GM19468 (cell line): ENCODE results near the gene UPP1.
"Not testable (repeated sequence)": the region's sequence is repeated elsewhere in the genome, so short reads cannot be mapped to it uniquely, and the experiment has no call there.

Source experiments
- ATAC-seq: cut with Tn5 transposase; IDR thresholded peaks from one replicate; pipeline ENCODE4 v1.9.1; 2021; ENCODE audit warnings: mild to moderate bottlenecking, moderate library complexity, moderate number of reproducible peaks; ENCODE audit not compliant: unreplicated experiment; ENCODE audit errors: extremely low read depth

UPP1 gene

DNA sequence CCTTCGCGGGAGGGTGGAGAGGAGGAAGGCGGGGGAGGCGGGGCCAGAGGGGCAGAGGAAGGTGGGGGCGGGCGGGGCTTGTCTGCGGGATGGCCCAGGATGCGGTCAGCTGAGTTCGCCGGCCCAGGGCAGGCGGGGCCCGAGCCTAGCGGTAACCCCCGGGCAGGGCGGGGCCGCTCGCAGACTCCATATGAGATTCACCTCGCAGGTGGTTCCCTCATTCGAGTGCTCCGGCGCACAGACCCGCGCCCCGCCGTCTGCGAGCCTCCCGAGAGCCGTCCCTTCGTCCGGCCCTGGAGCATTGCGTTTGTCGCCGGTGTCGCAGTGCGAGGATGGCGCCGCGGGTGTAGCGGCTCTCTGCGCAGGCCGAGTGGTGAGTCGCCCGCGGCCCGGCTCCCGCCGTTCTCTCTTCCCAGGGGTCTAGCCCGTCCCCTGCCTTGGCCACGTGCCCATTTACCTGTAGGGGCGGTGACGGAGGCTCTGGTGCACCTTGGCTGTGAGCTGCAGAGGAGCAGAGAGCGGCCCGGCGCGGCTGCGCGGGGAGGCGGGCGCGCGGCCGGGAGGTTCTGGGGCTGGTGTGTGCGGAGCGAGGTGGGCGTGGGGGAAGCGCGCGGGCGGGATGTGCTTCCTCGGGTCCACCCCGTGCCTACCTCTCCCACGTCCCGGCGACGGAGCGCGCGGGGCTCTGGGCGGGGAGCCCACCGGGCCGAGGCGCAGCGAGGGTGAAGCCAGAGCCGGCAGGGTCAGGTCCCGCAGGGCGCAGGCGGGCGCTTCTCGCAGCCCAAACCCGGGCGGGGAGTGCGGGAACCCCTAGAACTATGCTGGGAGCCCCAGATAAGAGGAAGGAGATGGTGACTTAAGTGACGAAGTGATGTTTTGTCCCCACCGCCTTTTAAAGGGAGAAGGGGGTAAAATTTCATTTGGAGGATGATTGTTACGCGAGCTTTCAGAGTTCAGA, at the start of gene UPP1:
UPP1 (plus strand) TSS at position 220 of the 958 bp plus-strand sequence. CDS start 5,519 bp downstream, outside the sequence.
- ATAC-seq = peak; percentile 21

DNA sequence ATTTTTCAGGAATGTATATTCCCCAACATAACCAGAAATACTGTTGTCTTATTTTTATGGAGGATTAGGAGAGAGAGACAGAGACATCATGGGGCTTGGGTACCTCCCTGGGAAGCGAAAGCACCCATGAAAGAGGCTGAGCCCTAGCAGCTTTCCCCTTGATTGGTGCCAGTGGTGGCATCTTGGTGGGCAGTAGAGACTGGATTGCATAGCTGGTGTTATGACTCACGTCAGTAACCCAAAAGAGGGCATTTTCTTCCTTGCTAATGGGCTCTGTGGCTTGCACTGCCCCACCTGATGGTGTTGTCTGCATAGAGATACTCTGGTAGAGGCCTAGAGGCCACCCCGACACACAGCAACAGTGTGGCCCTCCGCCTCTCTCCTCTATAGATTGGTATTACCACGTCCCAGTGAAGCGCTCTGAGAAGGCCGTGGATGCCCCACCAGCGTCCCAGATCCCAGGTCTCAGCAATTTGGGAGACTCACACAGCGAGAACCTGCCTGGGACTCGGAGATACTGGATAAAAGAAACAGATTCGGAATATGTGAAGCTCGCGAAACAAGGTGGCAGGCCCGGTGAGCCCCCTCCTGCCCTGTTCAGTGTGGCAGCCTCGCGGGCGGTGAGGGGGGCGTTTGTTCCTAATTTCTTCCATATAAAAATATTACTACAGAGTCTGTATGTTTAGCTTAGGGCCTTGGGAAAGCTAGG, 48.0 kb upstream of the UPP1 start:
- ATAC-seq = no peak

DNA sequence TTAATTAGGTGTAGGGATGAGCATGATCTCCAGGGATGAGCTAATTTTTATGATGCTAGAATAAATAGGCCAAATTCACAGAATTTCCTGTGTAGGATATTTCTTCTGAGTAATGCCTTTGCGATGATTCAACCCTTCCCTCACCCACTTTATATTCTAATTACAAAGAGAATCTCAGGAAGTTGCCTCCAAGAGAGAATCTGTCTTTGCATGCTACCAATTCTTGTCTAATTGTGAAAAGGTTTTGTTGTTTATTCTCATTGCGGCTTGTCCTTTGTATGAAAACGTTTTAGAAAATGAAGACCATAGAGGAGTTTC, 47.5 kb upstream of the UPP1 start:
- ATAC-seq = no peak

DNA sequence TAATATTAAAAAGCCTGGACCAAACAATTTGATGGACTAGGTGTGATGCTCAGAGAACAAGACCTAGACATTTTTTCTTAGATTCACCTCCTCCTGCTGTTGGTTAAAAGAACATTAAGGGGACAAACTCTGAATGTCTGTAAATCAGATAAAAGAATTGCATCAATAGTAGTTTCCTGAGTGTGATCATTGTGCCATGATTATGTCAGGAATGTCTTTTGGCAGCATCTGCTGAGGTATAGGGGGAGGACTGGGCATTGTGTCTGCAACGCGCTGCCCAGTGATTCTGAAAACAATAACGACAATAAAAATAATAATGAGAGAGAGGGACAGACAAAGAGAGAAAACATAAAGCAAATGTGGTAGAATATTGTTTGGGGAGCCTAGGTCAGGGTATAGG, 46.8 kb upstream of the UPP1 start:
- no peak for ATAC-seq

DNA sequence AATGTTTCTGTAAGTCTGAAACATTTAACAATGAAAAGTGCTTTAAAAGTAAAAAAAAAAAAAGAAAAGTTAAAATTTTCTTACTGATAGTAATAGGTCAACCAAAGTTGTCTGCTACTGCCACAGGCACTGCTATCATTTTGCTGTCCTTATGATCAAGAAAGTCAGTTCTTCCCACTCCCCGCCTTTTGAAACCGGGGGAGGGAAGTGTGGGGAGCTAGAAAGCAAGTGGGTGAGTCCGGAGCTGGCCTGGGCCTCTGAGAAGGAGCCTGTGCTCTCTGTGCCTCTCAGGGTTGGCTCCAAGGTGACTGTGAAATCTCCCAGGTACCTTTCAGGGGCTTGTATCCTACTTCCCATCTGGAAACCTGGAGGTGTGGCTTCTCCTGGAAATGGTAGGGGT, 46.4 kb upstream of the UPP1 start:
- no peak for ATAC-seq

DNA sequence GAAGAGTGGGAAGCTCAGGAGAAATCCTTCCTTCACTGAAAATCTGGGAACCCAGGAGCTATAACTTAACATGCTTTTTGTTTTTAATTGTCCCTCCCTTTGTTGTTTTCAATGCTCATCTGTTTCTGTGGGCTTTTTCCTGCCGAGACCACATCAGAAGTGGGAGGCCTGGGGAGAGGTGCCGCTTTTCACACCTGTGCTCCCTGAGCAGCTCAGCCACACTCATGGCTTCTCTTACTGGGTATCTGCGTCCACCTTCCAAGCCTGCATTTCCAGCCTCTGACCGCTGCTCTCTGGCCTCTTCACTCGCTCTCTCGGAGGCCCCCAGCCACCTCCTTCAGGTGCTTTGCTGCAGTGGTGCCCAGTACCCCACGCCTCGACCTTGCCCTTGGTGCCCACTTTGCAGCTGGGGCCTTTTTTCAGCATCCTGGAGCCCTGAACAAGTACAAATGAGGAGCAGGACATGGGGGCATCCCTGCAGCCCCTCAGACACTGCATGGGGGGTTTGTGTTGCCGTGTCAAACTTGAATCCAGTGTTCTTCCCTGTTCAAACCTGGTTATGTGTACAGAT, 43.8 kb upstream of the UPP1 start:
- no peak for ATAC-seq

DNA sequence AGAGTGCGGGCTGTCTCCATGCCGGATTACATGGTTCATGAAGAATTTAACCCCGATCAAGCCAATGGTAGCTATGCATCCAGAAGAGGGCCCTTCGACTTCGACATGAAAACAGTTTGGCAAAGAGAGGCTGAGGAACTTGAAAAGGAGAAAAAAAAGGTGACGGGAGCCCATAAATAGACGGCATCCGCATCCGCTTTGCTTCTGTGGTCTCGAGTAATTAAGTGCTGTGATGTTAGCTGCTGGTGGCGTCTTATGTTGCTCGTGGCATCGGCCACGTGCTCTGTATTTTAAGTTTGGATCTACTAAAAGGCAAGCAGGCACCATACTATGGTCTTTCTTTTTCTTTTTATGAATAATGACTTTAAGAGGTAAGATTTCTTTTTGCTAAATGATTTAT, 42.6 kb upstream of the UPP1 start:
- ATAC-seq = no peak

DNA sequence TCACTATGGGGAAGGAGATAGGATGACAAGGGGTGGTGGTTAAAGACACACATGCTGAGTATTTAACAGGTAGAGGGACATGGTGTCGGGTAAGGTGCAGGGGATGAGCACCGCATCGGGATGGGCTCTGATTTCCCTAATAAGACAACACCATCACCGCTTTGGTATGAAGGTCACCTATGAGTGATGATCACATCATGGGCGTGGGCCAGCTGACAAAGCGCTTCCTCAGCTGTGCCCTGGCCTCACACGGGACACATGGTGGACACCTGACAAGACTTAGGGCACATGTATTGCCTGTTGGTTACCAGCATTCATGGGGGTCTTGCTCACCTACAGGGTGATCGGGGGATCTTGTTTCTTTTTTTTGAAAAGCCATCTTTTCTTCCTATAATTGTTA, 41.0 kb upstream of the UPP1 start:
- ATAC-seq = no peak

DNA sequence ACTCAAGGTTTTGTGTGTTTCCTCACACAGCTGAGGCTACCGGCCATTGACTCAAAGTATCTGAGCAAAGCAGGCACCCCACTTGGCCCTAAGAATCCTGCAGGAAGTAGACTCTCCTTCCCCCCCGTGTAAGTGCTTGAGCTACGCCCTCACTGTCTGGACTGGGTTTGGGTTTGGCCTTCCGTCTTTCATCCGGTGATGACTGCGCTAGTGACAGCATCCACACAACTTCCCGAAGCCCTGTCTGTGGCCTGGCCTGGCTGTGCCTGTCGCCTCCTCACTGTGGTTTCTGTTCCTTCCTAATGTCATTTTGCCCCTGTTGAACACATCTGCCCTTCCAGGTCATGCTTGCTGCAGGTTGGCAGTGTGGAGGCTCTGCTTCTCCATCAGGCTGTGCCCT, 39.2 kb upstream of the UPP1 start:
- no peak for ATAC-seq

DNA sequence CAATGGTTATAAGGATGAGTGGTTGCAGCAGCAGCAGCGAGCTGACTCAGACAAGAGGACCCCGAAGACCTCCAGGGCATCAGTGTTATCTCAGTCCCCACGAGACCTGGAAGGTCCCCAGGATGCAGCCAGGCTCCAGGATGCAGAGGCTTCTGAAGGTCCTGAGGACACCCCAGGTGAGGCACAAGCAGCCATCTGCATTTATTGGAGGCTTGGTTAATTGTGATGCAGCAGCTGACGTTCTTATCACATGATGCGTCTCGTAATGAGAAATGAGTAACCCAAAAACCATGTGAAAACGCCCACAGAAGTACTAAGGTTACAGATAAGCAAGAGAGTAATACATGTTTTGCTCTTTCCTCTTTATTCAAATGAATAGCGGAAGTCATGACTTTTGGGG, 36.3 kb upstream of the UPP1 start:
- ATAC-seq = no peak

DNA sequence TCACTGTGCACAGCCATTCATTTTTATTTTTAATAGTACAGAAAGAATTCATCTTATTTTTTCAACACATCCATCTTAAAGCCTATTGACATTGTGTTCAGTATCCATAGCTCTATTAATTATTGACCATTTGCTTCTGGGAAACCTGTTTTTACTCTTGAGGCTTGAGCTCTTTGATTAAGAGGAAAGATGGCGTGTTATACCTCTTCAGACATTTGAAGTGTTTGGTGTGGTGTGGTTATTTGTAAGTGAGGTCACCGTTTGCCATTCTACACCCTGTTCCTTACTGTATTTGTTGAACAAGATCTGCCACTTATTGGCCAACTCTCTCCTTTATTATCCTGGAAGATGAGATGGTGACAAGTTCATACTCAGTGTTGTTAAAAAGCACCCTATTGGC, 35.3 kb upstream of the UPP1 start:
- ATAC-seq = no peak

DNA sequence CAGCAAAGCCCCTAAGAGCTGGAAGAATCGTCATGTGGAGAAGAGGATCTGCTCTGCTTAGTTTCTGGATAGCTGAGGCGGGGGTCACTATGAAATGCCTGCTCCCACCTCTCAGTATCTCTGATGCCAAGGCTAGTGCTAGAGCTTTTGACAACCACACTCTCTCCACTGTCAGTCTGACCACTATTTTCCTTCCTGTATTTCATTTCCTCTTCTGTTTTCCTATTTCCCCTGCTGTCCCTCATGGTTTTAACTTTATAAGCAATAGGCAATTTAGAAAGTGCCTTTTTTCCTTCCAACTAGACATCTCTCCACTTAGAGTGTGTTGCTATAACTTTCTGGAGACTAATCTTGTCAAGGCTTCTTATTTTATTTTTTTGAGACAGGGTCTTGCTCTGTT, 30.1 kb upstream of the UPP1 start:
- ATAC-seq = no peak

DNA sequence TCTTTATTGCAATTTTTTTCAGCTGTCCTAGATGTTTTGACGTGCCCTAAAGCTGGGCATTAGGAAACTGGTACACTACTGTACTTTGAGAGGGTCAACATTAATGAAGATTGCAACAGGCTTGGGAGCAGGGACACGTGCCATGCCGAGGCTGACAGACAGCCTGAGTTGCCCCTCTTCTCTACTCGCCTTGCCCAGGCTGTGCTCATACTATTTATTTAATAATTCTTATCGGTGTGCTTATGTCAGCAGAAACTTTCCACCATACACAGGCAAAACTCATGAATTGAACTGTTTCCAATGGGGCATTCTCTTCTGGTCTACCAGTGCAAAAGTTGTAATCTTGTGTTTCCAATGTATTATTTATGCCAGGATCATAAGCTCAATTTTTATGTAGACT, 29.4 kb upstream of the UPP1 start:
- no peak for ATAC-seq

DNA sequence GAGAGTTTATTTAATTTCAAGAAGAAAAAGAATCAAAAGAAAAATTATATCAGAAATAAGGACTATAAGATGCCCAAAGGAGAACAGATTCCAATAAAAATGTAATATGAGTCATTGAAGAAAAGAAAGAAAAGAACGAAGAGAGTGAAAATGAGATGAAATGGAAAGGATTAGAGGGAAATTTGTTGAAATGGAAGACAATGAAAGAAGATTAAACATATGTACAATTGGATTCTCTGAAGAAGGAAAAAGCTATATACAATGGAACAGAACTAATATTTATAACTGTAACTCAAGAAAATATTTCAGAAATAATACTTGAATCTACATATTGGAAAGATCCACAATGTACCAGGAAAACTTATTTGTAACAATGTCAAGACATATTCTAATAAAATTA, 25.1 kb upstream of the UPP1 start:
- no peak for ATAC-seq

DNA sequence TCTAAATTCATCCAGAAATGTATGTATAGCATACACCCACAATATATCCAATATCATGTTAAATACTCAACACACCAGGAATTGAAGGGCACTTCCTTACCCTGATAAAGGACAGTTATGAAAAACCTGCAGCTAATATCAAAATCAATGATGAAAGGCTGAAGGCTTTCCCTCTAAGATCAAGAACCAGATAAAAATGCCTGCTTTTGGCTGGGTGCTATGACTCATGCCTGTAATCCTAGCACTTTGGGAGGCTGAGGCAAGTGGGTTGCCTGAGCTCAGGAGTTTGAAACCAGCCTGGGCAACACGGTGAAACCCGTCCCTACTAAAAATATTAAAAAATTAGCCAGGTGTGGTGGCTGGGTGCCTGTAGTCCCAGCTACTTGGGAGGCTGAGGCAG, 21.6 kb upstream of the UPP1 start:
- ATAC-seq = no peak

DNA sequence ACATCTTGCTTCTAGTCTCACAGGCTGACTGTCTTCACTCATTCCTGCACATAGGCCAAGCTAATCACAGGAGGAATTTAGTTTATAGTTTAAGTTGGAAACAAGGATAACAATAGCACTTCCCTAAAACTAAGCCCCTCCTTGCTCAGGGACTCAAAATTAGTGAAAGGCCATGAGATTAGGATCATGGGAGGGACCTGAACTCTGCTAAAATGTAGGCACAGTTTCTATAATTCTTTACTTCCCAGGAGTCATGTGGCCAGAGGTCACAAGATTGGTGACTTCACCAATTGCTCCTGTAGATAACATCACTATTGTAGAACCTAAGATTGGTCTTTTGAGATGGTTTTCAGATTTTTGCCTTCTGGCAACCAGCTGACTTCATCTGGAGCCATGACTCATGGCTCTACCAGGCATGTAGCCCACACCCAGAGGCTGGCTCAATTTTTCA, 14.8 kb upstream of the UPP1 start:
- ATAC-seq = no peak

DNA sequence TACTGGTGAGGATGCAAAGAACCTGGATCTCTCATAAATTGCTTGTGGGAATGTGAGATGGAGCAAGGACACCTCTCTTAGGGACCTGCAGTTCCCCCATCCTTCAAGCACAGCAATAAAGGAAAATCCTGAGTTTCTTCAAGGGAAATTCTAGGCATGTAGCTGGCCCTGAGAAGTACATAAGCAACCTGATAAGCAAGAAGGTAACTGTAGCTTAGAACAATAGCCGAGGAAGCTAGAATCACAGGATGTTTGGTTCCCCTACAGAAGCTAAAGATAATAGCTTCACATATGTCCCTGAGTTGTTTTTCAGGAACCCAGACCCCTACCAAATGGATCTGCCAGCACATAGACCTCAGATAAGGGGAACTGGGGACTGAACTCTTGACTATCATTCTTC, 11.6 kb upstream of the UPP1 start:
- no peak for ATAC-seq

DNA sequence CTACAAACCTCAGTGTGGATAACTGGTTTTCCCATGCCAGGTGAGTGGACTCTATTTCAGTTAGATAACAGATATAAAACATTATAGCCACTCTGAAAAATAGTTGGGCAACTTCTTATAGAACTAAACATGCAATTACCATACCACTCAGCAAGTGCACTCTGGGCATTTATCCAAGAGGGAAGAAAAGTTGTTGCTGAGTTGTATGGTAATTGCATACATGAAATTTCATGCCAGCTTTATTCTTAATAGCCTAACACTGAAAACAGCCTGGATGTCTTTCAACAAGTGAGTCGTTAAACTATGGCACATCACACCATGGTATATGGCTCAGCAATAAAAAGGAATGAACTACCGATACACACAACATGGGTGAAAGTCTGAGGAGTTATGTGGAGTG, 10.6 kb upstream of the UPP1 start:
- no peak for ATAC-seq

DNA sequence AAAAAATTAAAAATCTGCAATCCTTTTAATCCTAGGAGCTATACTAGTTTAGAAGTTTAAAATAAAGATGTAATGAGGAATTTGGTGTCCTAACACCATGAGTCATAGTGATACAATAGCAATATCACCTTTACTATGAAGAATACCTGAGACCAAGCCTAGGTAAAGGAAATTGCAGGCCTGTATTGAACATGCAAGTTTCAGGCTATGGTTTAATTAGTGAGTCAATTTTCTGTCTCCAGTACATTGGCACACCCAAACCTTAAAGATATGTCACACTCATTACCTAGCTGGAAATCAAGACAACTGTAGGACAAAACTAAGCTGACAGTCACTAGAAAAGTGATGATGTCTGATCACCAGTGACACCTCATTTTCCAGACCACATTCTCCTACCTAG, 6.7 kb upstream of the UPP1 start:
- ATAC-seq = not testable (repeated sequence)

DNA sequence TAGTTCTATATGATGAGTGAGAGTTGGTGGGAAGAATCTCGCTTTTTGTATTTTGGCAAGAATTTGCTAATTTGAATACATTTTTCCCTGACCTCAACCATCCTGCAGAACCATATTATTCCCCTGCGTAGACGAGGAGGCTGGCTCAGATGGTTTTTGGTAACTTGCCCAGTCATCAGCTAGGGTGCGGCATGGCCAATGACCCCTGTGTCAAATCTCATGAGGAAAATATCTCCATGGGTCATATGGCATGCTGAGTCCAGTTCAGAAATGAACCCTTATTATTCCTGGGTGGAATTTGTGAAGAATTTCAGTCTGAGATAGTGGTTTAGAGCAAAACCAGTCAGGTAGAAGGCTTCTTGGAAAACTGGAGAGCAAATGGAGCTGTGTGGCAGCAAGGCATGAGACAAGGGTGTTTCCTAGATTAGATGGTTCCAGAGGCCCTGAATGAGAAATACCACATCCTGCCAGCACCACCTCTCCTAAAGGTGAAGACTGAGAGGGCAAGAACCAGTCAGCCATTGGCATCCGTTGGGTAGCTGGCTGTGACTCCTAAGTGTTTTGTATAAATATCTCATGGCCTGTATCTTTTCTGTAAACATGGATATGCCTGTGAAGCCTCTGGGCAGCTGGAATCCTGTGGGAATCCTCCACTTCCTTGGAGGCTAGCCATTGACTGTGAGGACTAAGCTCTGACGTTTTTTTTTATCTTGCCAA, 5.8 kb upstream of the UPP1 start:
- no peak for ATAC-seq
